A204.1 (cell line): ENCODE results near the gene MIPOL1.
"Not testable (repeated sequence)": the region's sequence is repeated elsewhere in the genome, so short reads cannot be mapped to it uniquely, and the experiment has no call there.

Experiments used
- FAIRE-seq: peaks from 2 replicates; lab custom pipeline; 2012; peaks lifted over from hg19 to GRCh38; lab: Jason Lieb, UNC

MIPOL1 gene

GRCh38 chr14:37232907-37233481, 35.3 kb downstream of the MIPOL1 start:
- peak; percentile 95 for FAIRE-seq

DNA sequence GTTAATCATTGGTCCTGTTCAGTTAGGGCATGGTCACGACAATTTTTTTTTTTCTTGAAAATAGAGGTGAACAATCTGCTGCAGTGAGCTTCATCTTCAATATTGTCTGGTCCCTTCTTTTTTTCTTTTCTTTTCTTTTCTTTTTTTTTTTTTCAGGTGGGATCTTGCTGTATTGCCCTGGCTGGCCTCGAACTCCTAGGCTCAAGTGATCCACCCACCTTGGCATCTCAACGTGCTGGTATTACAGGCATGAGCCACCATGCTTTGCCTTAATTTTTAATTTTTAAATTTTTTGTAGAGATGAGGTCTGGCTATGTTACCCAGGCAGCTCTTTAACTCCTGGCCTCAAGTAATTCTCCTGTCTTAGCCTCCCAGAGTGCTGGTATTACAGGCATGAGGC, 36.5 kb downstream of the MIPOL1 start:
- FAIRE-seq, result no peak

- not testable (repeated sequence) for FAIRE-seq
Measured at GRCh38 chr14:37236044-37236443, 38.3 kb downstream of the MIPOL1 start.

DNA sequence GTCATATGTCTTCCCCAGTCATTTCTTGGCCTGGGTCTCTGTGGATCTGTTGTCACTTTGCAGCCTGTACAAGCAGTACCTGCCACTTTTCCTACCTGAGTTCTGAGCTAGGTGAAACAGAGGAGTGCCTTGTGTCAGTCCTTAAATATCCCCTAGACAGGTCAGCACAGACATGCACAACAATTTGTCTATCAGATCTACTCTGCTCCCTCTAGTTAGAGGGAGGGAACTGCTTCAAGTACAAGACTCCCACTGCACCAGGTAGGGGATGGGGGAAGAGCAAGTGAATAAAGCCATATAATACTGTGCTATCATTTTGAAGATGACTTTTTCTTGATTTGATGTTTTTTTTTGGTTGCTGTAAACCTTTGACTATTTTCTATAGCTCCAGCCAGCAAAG, 39.4 kb downstream of the MIPOL1 start:
- FAIRE-seq, result no peak

- no peak for FAIRE-seq
Measured at GRCh38 chr14:37237735-37238200, 40.0 kb downstream of the MIPOL1 start.

GRCh38 chr14:37241198-37241597, 43.5 kb downstream of the MIPOL1 start:
- no peak for FAIRE-seq

DNA sequence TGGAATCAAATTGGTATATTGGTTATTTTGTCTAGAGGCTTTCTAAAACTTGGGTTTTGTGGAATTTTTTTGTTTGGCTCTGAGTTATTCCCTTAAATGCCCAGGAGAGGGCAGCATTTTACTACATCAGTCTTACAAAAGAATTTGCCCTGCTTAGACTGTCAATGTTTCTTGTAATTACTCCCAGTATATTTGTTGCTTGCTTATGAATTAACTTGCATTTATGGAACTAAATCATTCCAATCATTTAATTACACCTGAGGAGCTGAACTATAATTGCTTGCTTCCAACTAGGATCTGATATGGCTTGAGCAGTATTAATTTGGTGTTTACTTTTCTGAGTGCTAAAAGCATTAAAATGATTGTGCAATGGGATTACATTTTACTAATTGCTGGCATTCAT, 48.7 kb downstream of the MIPOL1 start:
- FAIRE-seq, result peak; percentile 97

DNA sequence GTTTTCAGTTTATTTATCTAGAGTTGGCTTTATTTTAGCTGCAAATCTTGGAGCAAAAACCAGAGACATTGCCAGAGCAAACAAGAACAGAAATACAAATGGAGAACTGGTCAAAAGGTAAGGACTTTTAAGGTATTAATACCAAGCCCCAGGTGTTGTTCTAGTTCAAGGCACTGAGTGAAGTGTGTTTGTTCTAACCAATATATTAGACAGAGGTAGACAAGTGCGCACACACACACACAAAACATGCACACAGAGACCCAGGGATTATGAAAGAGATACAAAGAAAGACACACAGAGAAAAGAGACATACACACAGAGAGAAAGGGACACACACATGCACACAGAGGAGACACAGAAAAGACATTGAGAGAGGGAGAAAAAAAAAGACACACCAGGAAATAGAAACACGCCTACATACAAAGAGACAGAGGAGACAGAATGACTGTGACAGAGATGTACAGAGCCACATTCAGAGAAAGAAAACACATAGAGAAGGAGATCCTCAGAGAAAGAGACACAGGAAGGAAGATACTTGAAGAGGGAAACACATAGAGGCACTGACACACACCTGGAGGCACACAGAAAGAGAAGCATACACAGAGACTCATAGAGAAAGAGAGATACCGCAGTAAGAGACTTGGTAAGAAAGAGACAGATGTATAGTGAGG, 50.2 kb downstream of the MIPOL1 start:
- FAIRE-seq, result no peak

DNA sequence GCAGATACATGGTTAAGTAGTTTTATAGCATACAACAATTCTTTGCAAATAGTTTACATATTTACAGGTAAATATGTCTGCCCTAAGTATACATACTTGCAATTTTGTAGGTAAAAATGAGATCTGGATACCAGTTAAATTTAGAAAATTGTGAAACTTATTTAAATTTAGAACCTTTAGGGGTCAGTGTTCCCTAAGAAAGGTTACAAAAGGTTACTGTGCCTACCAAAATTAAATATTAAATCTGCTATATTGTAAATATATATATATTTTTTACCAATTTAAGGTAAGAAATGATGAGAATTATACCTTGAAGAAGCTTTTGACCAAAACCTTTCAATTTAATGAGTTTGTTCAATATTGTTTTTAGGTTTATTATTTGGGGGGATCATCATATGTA, 54.0 kb downstream of the MIPOL1 start:
- FAIRE-seq, result peak; percentile 95

DNA sequence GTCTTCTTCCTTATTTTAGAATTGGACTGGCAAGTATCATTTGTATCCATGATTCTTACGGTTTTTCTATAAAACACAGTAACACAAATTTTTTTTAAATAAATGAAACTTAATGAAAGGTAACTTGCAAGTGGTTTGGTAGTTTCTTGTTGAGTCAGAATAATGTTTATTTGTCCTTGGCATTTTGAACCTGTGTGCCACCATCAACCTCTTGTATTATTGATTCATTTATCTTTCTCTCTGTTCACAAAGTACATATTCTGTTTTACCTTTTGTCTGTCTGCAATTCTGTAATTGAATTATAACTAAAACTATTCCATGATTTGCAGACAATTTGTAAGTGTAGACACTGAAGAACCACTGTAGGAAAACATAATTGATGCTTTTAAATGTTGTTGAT, 54.7 kb downstream of the MIPOL1 start:
- no peak for FAIRE-seq

- no peak for FAIRE-seq
Measured at GRCh38 chr14:37253905-37254304, 56.2 kb downstream of the MIPOL1 start.

- FAIRE-seq, result no peak
Measured at GRCh38 chr14:37254411-37254947, 56.7 kb downstream of the MIPOL1 start.

- no peak for FAIRE-seq
Measured at GRCh38 chr14:37257501-37258070, 59.8 kb downstream of the MIPOL1 start.

- no peak for FAIRE-seq
Measured at GRCh38 chr14:37262649-37263048, 64.9 kb downstream of the MIPOL1 start.

GRCh38 chr14:37263656-37264236, 66.0 kb downstream of the MIPOL1 start:
- no peak for FAIRE-seq

GRCh38 chr14:37268788-37269187, 71.1 kb downstream of the MIPOL1 start:
- no peak for FAIRE-seq

- FAIRE-seq, result no peak
Measured at GRCh38 chr14:37270629-37271028, 72.9 kb downstream of the MIPOL1 start.

- no peak for FAIRE-seq
Measured at GRCh38 chr14:37272569-37272968, 74.8 kb downstream of the MIPOL1 start.

DNA sequence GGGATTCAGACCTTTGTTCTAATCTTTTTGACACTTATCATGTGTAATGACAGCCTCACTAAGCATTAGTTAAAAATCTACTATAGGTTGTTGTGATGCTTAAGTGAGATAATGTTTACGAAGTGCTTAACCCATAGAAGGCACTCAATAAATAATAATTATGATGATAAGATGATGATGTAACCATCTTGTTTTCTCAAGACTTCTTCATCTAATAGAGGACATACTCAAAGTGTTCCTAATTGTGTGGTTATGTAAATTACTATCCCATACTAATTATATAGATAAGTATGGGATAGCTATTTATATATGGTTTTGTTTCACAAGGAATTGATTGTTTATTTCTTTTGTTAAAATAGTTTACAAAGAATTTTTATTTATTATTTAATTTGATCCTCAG, 76.9 kb downstream of the MIPOL1 start:
- peak; percentile 43 for FAIRE-seq

DNA sequence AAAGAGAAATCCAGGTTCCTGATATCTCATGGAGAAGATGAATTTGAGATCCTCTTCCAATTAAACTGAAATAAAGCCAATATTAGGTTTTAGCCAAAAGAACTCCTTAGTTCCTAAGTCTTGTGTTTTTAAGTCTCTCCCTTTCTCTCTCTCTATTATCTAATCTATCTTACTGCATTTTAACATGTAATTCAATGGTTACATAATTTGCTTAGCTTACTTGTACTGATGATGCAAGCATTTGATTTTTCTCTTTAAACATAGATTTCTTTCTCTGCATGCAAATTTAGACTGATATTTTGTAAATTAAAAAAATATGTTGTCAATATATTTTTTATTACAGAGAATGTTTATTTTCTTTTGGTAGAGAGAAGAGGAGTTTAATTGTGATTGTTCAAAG, 78.2 kb downstream of the MIPOL1 start:
- no peak for FAIRE-seq

- no peak for FAIRE-seq
Measured at GRCh38 chr14:37278636-37279538, 81.2 kb downstream of the MIPOL1 start.

DNA sequence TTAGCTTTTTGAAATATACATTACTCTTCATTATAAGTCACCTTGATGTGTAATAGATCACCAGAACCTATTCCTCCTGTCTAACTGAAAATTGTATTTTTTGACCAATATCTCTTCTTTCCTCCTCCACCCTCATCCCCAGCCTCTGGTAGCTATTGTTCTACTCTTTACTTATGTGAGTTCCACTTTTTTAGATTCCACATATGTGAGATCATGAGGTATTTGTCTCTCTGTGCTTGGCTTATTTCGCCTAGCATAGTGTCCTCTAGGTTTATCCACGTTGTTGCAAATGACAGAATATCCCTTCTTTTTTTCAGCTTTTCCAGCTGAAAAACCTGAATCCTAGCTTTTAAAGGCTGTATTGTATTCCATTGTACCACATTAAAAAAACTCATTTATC, 82.1 kb downstream of the MIPOL1 start:
- no peak for FAIRE-seq
